Panc1 (cell line): ENCODE data around the gene ZNF662. TPM values are rescaled to one million over a fixed set of nuclear protein-coding genes. Genes with fewer than 3 reads are reported as not detected.

ENCODE experiments used
- ATAC-seq: fragments of 200-7000 bp; cut with Tn5 transposase; 2 replicates; pipeline ENCODE4 v1.9.1; 2020; ENCODE audit warnings: mild to moderate bottlenecking, moderate library complexity
- BruUV-seq: library from RNA; stranded (reverse); fragments of 400-500 nt; replicated peaks from 2 replicates; lab custom pipeline; 2021; lab: Mats Ljungman, UMichigan
- CTCF ChIA-PET: fragments of 300-600 bp; sonication (Branson Sonifier 250); formaldehyde crosslinking; loops from one replicate; lab custom pipeline; 2022; ENCODE audit warnings: antibody characterized with exemption; lab: Charles Lee
- POLR2A ChIA-PET: fragments of 300-600 bp; sonication (Branson Sonifier 250); formaldehyde crosslinking; loops from one replicate; lab custom pipeline; 2022; ENCODE audit warnings: antibody characterized with exemption; lab: Charles Lee
- DNase-seq: peaks from one replicate; pipeline ENCODE4 v3.0.0-alpha.2; 2010; ENCODE audit warnings: low read depth, low spot score
- H3K27ac ChIP-seq: 2 replicates; pipeline ENCODE4 v1.5.1; 2011; ENCODE audit warnings: mild to moderate bottlenecking, low read length, inconsistent platforms
- H3K27me3 ChIP-seq: fragments of 200-500 bp; sonication (Bioruptor generic); 2 replicates; pipeline ENCODE4 v1.6.0; 2014; ENCODE audit warnings: low read length, inconsistent platforms; ENCODE audit not compliant: control insufficient read depth, insufficient read depth
- H3K36me3 ChIP-seq: fragments of 200-500 bp; sonication (Bioruptor generic); 2 replicates; pipeline ENCODE4 v1.5.1; 2014; ENCODE audit warnings: inconsistent platforms, mild to moderate bottlenecking, low read length, moderate library complexity; ENCODE audit not compliant: control insufficient read depth, insufficient read depth
- H3K4me1 ChIP-seq: 2 replicates; pipeline ENCODE4 v1.5.1; 2011; ENCODE audit warnings: inconsistent platforms, mild to moderate bottlenecking, low read length, moderate library complexity; ENCODE audit not compliant: control insufficient read depth, insufficient read depth
- H3K4me3 ChIP-seq, 2 experiments: 2 replicates each; pipeline ENCODE4 v1.5.1; 2011 to 2012; ENCODE audit warnings: low read depth in 2 of 2, low read length in 2 of 2, mild to moderate bottlenecking in 2 of 2, inconsistent platforms in 1 of 2, moderate library complexity in 1 of 2
- H3K9me3 ChIP-seq: fragments of 200-500 bp; sonication (Bioruptor generic); 2 replicates; pipeline ENCODE4 v1.5.1; 2014; ENCODE audit warnings: low read depth, mild to moderate bottlenecking, inconsistent platforms, low read length, moderate library complexity; ENCODE audit not compliant: control insufficient read depth, insufficient read depth
- CTCF ChIP-seq: fragments of 450-650 bp; IDR thresholded peaks from 2 replicates; pipeline ENCODE4 v1.5.1; 2017; ENCODE audit warnings: mild to moderate bottlenecking
- POLR2AphosphoS5 ChIP-seq: IDR thresholded peaks from 2 replicates; pipeline ENCODE4 v1.6.1; 2012; ENCODE audit warnings: mild to moderate bottlenecking, low read depth, low read length, moderate library complexity
- REST ChIP-seq, 2 experiments: IDR thresholded peaks; 2 replicates each; pipeline ENCODE4 v1.6.1; 2011 to 2012; ENCODE audit warnings: low read depth in 2 of 2, control low read depth in 1 of 2, low read length in 1 of 2, mild to moderate bottlenecking in 1 of 2, moderate library complexity in 1 of 2; ENCODE audit not compliant: insufficient read depth in 1 of 2
- SIN3A ChIP-seq: IDR thresholded peaks from 2 replicates; pipeline ENCODE4 v1.6.1; 2012; ENCODE audit warnings: low read depth, mild to moderate bottlenecking, low read length, moderate library complexity, borderline replicate concordance; ENCODE audit not compliant: insufficient read depth
- TCF7L2 ChIP-seq: IDR thresholded peaks from 2 replicates; pipeline ENCODE4 v1.6.1; 2011; ENCODE audit warnings: mild to moderate bottlenecking, low read depth, low read length, inconsistent platforms
- in situ Hi-C: cut with HindIII; loops from 2 replicates; pipeline ENCODE4 v1.10.0; 2016; ENCODE audit warnings: low sequenced_read_pairs, low pct_unique_long_range_greater_than_20kb
- intact Hi-C: fragments of 100-400 bp; cut with micrococcal nuclease; formaldehyde crosslinking; loops from one replicate; pipeline ENCODE4 v1.10.0; 2022; ENCODE audit not compliant: unreplicated experiment
- total RNA-seq: library from RNA; stranded (reverse); gene quantifications from one replicate; pipeline ENCODE4 v1.2.1, GENCODE V29; 2021; ENCODE audit not compliant: unreplicated experiment

ZNF662 gene
- total RNA-seq, 1 experiment from 2014 or later: not detected

- intact Hi-C loops (no loop called here), in situ Hi-C loops (no loop called here)
- no peaks in the 10 kb centered on the region for H3K4me1 ChIP-seq
- no TSS peak for BruUV-seq
- ATAC-seq: no peak
- H3K36me3 ChIP-seq: no peaks in the 10 kb centered on the region
- no peak overlapping the region for H3K4me3 ChIP-seq
- no peaks in the 10 kb centered on the region for H3K9me3 ChIP-seq
- no peak for DNase-seq
- no peak overlapping the region for H3K27ac ChIP-seq
- TF ChIP-seq REST (IDR thresholded peaks at IDR 0.05; ENCODE audit: insufficient read depth in 1 of 2, low read depth in 2 of 2, low read length in 1 of 2) (no peak), POLR2AphosphoS5 (no peak), SIN3A (no peak), CTCF (no peak), TCF7L2 (no peak)
- POLR2A ChIA-PET: no interaction called here
- peaks cover 2% of the 10 kb centered on the region for H3K27me3 ChIP-seq
- CTCF ChIA-PET: no interaction called here
These were observed 31.4 kb downstream of the ZNF662 start for GRCh38 chr3:42937334-42937733.

DNA sequence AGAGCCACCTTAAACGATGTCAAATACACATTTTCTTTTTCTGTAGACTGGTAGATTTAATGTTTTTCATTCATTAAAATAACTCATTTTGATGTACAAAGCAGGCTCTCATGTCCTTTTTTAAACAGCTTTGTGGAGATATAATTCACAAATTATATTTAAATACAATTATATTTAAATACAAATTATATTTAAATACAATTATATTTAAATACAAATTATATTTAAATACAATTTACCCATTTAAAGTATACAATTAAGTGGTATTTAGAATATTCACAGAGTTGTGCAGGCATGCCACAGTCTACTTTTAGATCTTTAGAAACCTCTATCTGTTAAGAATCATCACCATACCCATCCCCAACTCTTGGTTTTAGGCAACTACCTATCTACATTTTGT, 36.8 kb downstream of the ZNF662 start:
- in situ Hi-C loops: no loop called here
- no TSS peak for BruUV-seq
- Histone ChIP-seq H3K4me1 (no peaks in the 10 kb centered on the region), H3K9me3 (no peaks in the 10 kb centered on the region), H3K4me3 (no peak overlapping the region), H3K36me3 (no peaks in the 10 kb centered on the region), H3K27ac (no peak overlapping the region), H3K27me3 (peaks cover 4% of the 10 kb centered on the region)
- DNase-seq: no peak
- ChIA-PET CTCF (no interaction called here), POLR2A (no interaction called here)
- TF ChIP-seq SIN3A (no peak), REST (IDR thresholded peaks at IDR 0.05; ENCODE audit: insufficient read depth in 1 of 2, low read depth in 2 of 2, low read length in 1 of 2) (no peak), TCF7L2 (no peak), POLR2AphosphoS5 (no peak), CTCF (no peak)
- intact Hi-C loops: no loop called here
- ATAC-seq: no peak
